Adrenal gland (tissue), 5 donors: ENCODE measurements around the gene SLC25A42.

Experiments used
- CTCF ChIP-seq, 6 experiments: fragments of 450-650 bp in 4 of 6; fragments of 200-600 bp in 2 of 6; sonication (generic) in 1 of 6; IDR thresholded peaks; 1 replicate in 5 of 6; 2 replicates in 1 of 6; pipeline versions ENCODE4 v1.5.1 to v1.8.0; 2016 to 2021; ENCODE audit warnings: antibody characterized with exemption in 6 of 6, mild to moderate bottlenecking in 2 of 6, moderate library complexity in 1 of 6
- POLR2A ChIP-seq, 2 donors: fragments of 450-650 bp; IDR thresholded peaks; one replicate each; pipeline ENCODE4 v1.6.1; 2017; ENCODE audit warnings: antibody characterized with exemption in 2 of 2, mild to moderate bottlenecking in 2 of 2, moderate library complexity in 1 of 2
- donor health status: DM: no; HTN: no; CAD: no.

GRCh38 chr19:19039901-19040300, 23.9 kb upstream of the SLC25A42 start:
- TF ChIP-seq CTCF (IDR thresholded peaks at IDR 0.05) (no peak), POLR2A (IDR thresholded peaks at IDR 0.05) (no peak)
